Activated T-cell treated with anti-CD3 and anti-CD28 coated beads, Interleukin-2, amount 50 U/mL, for 72 hours (primary cell): ENCODE data around the gene HTR6. TPM values are rescaled to one million over a fixed set of nuclear protein-coding genes. Genes with fewer than 3 reads are reported as not detected.

Experiments
- ATAC-seq, 2 donors: fragments of 150-1000 bp; cut with Tn5 transposase; replicated peaks in 1 of 2; 2 replicates each; pipeline ENCODE4 v1.10.0; 2021; ENCODE audit warnings: moderate library complexity in 2 of 2, mild to moderate bottlenecking in 1 of 2
- DNase-seq, 2 donors: peaks; one replicate each; pipeline ENCODE4 v3.0.0; 2021 to 2022; ENCODE audit warnings: mixed read lengths in 1 of 2
- H3K27ac Mint-ChIP-seq: one replicate; pipeline ENCODE4 v1.8.0; 2022; ENCODE audit warnings: mild to moderate bottlenecking, moderate library complexity, mixed read lengths
- H3K27me3 Mint-ChIP-seq: one replicate; pipeline ENCODE4 v1.8.0; 2022; ENCODE audit warnings: low read depth, mixed read lengths
- H3K36me3 Mint-ChIP-seq, 2 donors: one replicate each; pipeline ENCODE4 v1.8.0; 2022; ENCODE audit warnings: mixed read lengths in 2 of 2, mild to moderate bottlenecking in 1 of 2; ENCODE audit not compliant: insufficient read depth in 2 of 2
- H3K4me1 Mint-ChIP-seq: one replicate; pipeline ENCODE4 v1.8.0; 2022; ENCODE audit warnings: low read depth, mixed read lengths
- H3K4me3 Mint-ChIP-seq, 2 donors: one replicate each; pipeline ENCODE4 v1.8.0; 2022; ENCODE audit warnings: mild to moderate bottlenecking in 2 of 2, mixed read lengths in 2 of 2, moderate library complexity in 2 of 2
- H3K9me3 Mint-ChIP-seq, 2 donors: one replicate each; pipeline ENCODE4 v1.8.0; 2022; ENCODE audit warnings: mixed read lengths in 2 of 2
- total RNA-seq, 2 donors: library from RNA; stranded (reverse); gene quantifications; one replicate each; pipeline ENCODE4 v1.2.3, GENCODE V29; 2022

HTR6 gene
- total RNA-seq, 2 donors from 2014 or later, result 0.32 to 0.55 TPM

DNA sequence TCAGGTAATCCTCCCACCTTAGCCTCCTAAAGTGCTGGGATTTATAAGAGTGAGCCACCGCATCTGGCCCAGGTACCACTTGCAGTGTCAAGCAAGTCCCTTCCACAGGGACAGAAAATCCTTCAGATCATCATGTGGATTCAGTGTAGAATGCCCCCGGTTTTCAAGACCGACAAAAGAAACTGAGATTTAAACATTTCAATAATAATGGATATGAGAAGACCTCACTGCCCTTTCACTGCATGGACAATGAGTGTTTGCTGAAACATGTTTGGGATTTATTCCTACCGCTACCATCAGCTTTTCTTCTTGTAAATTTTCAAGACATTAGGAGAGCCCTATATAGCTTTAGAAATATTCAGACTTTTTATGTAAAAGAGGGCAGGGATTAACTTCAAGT lies 41.5 kb downstream of the HTR6 start:
- Mint-ChIP-seq H3K27ac (no peak overlapping the region), H3K4me3 (no peak overlapping the region), H3K27me3 (no peaks in the 10 kb centered on the region), H3K4me1 (peaks cover 29% of the 10 kb centered on the region), H3K36me3 (peaks cover 4 to 6% of the 10 kb centered on the region in 2 donors), H3K9me3 (no peaks in the 10 kb centered on the region)
- no peak for DNase-seq
- ATAC-seq, result no peak

DNA sequence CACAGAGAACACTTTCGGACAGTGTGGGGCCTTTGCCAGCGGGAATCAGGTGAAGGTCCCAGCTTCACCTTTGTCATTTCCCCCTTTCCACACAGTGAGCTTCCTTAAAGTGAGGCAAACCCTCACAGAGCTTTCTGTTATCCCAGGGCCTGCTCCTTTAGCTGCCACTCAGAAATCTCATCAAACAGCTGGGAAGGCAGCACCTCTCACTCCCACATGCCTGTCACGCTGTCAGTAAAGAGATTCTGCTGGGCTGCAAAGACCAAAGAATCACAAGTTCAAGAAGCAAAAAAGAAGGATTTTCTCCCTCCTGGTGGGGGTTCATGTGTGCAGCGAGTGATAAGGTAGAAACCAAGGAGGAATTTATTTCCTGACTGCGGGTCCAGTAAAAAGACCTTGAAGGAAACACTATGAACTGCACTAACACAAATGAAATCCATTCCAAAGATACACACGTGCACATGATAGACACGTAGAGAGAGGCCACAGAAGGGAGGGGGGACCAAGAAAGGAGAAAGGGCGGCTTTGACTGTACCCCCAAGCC lies 44.0 kb downstream of the HTR6 start:
- H3K27me3 Mint-ChIP-seq, result no peaks in the 10 kb centered on the region
- H3K4me1 Mint-ChIP-seq, result peaks cover 53% of the 10 kb centered on the region
- H3K9me3 Mint-ChIP-seq, result no peaks in the 10 kb centered on the region
- H3K27ac Mint-ChIP-seq, result no peak overlapping the region
- H3K36me3 Mint-ChIP-seq, result peaks cover 4 to 7% of the 10 kb centered on the region in 2 donors
- DNase-seq, result no peak
- H3K4me3 Mint-ChIP-seq, result no peak overlapping the region
- no peak for ATAC-seq

DNA sequence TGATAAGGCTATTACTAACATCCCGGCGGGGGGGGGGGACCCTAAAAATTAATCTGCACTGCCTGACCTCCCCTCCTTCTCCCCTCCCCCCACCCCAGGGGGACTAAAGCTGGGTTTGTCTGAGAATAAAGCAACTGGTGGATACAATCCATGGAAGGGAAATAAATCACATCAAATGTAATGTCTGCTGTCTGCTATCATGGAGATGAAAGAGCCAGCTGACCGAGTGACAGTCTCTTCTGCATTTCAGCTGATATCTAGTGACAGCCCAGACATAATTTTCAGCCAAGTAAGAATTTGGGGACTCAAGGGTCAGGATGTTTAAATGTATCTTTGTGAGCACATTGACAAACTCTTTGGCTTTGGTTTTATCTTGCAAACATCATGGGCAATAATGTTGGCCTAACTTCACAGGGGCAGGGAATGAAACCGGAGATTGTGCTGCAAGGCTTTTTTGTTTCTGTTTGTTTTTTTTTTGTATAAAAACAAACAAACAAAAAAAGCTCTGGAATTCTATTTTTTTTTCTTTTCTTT lies 44.7 kb downstream of the HTR6 start:
- DNase-seq, result no peak
- no peak overlapping the region for H3K27ac Mint-ChIP-seq
- no peak overlapping the region for H3K4me3 Mint-ChIP-seq
- no peaks in the 10 kb centered on the region for H3K27me3 Mint-ChIP-seq
- H3K9me3 Mint-ChIP-seq, result no peaks in the 10 kb centered on the region
- peaks cover 4 to 7% of the 10 kb centered on the region in 2 donors for H3K36me3 Mint-ChIP-seq
- no peak for ATAC-seq
- peaks cover 46% of the 10 kb centered on the region for H3K4me1 Mint-ChIP-seq

DNA sequence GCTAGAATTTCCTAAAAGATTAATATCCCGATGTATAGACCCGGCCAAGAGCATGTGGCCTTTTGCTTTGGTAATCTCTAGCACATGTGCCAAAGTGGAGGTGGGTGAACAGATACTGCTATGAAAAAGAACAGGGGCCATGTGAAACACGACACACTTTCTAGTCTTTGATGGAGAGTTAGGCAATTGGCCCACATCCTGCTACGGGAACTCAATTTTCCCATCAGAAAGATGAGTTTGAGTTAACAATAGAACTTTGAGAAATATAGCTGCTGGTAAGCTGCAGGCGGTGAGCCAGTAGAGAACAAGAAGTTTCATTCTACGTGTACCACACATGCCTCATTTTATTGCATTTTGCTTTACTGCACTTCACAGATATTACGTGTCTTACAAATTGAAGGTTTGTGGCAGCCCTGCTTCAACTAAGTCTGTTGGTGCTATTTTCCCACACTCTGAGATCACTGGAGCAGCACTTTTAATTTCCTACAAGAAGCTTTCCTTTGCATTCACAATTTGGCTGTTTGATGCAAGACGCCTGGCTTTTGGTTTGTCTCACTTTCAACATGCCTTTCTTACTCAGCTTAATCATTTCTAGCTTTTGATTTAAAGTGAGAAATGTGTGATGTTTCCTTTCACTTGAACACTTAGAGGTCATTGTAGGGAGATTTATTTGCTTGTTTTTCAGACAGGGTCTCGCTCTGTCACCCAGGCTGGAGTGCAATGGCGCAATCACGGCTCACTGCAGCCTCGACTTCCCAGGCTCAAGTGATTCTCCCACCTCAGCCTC lies 46.3 kb downstream of the HTR6 start:
- ATAC-seq, result peak; percentile 85
- peaks cover 4 to 7% of the 10 kb centered on the region in 2 donors for H3K36me3 Mint-ChIP-seq
- H3K27ac Mint-ChIP-seq, result peak overlapping the region; percentile 93

DNA sequence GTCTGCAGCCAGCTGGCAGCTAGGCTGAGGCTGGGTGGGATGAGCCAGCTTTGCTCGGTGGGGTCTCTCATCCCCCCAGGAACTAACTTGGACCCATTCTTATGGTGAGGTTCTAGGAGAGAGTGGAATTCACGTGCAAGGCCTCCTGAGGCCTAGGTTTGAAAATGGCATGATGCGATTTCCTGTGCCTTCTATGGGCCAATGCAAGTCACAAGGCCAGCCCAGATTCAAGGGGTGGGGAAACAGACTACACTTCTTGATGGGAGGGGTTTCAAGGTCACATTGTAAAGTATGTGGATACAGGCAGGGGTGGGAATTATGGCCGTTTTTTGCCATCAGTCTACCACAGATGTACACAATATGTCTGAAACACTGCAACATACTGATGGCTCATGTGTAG lies 48.3 kb downstream of the HTR6 start:
- DNase-seq, result peak in 1 of 2 donors; percentile 9
- no peaks in the 10 kb centered on the region for H3K9me3 Mint-ChIP-seq
- H3K4me3 Mint-ChIP-seq, result no peak overlapping the region
- H3K4me1 Mint-ChIP-seq, result peaks cover 52% of the 10 kb centered on the region
- peaks cover 4 to 7% of the 10 kb centered on the region in 2 donors for H3K36me3 Mint-ChIP-seq
- ATAC-seq, result no peak
- H3K27ac Mint-ChIP-seq, result no peak overlapping the region
- no peaks in the 10 kb centered on the region for H3K27me3 Mint-ChIP-seq

More for the DNA sequence above, 46.3 kb downstream of the HTR6 start:
- Mint-ChIP-seq H3K4me3 (peak overlapping the region; percentile 64 to 67), H3K4me1 (peaks cover 52% of the 10 kb centered on the region), H3K9me3 (no peaks in the 10 kb centered on the region), H3K27me3 (no peaks in the 10 kb centered on the region)
- peak; percentile 59 to 60 for DNase-seq

DNA sequence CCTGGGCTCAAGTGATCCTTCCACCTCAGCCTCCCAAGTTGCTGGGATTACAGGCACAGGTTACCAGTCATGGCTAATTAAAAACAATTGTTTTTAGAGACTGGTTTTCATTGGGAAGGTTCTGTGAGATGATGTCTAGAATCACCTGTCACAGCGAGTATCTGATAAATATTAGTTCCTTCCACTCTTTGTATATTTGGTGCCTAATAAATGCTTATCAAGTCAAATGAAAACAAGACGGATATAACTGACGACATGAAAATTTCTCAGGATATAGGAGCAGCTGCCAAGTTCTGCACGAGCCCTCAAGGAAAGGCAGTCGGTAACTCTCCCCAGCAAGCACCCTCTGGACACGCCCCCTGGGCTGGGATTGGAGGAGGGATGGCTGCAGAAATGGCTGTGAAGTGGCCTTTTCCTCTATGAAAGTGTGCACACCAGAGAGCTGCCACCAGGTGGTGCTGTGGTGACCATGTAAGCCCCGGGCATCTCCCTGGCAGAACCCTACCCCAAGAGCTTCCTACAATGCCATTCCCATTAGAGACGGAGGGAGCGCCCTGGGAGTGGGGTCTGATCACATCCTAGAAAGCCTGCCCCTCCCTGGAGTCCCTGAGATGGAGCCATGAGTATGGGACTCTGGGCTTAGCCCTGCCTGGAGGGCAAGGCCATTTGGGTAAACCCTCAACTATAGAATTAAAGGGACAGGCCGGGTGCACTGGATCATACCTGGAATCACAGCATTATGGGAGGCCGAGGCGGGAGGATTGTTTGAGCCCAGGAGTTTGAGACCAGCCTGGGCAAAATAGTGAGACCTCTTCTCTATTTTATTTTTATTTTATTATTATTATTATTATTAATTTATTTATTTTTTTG lies 50.9 kb downstream of the HTR6 start:
- Mint-ChIP-seq H3K27me3 (no peaks in the 10 kb centered on the region), H3K27ac (no peak overlapping the region), H3K4me1 (peaks cover 36% of the 10 kb centered on the region), H3K4me3 (no peak overlapping the region), H3K36me3 (peaks cover under 1 to 4% of the 10 kb centered on the region in 2 donors), H3K9me3 (no peaks in the 10 kb centered on the region)
- ATAC-seq, result peak; percentile 46 to 61
- peak; percentile 88 to 90 for DNase-seq

DNA sequence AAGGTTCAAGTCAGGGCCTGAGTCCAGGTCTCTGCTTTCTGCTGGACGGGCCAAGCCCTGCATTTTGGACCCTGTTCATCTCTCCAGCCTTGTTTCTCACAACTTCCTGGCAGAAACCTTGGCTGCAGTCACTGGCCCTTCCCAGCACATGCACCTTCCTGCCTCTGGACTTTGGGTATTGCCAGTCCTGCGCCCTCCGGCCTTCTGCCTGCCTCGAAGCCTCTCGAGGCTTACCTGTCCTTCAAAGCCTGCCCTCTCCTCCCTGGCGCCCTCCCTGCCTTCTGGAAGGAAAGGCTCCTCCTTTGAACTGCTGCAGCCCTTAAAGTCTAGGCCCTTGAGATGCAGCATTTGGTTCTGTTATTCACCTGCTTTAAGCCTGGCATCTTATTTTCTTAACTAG lies 52.8 kb downstream of the HTR6 start:
- Mint-ChIP-seq H3K27me3 (no peaks in the 10 kb centered on the region), H3K4me3 (no peak overlapping the region), H3K9me3 (no peaks in the 10 kb centered on the region), H3K36me3 (peaks cover 0 to 1% of the 10 kb centered on the region in 2 donors), H3K4me1 (peaks cover 23% of the 10 kb centered on the region), H3K27ac (no peak overlapping the region)
- ATAC-seq (no peak), DNase-seq (no peak)

DNA sequence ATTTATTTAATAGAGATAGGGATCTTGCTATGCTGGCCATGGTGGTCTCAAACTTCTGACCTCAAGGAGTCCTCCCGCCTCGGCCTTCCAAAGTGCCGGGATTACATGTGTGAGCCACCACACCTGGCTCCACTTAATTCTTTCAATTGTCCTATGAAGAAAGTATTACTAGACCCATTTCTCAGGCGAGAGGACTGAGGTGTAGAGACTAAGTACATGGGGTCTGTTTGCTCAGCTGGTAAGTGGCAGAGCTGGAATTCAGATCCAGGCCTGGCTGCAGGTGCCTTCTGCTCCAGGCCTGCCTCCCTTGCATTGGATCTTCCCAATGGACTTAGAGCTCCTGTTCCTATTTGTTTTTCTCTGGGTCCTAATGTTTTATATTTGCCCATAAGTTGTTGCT lies 55.5 kb downstream of the HTR6 start:
- Mint-ChIP-seq H3K4me1 (peaks cover 13% of the 10 kb centered on the region), H3K36me3 (no peaks in the 10 kb centered on the region), H3K27ac (no peak overlapping the region), H3K9me3 (no peaks in the 10 kb centered on the region), H3K27me3 (no peaks in the 10 kb centered on the region), H3K4me3 (no peak overlapping the region)
- ATAC-seq (no peak), DNase-seq (no peak)

DNA sequence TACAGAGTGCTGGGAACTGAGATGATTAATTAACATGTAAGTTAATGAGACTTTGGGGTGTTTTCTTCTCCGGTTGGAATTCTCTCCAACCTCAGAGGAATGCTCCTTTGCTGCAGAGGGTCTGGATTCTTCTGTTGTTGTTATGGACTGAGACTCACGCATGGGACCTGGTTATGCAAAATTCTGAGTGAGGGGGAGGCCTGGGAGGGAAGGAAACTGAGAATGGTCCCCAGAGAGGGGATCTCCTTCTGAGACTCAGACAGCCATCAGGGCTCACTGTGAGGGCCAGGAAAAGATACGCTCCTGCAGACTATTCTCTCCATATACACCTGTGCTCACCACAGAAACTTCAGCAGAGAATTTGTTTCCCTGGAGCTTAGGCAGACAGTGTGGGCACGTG lies 56.3 kb downstream of the HTR6 start:
- H3K9me3 Mint-ChIP-seq, result no peaks in the 10 kb centered on the region
- no peak overlapping the region for H3K27ac Mint-ChIP-seq
- H3K27me3 Mint-ChIP-seq, result no peaks in the 10 kb centered on the region
- no peak for ATAC-seq
- no peak overlapping the region for H3K4me3 Mint-ChIP-seq
- H3K4me1 Mint-ChIP-seq, result peaks cover 7% of the 10 kb centered on the region
- H3K36me3 Mint-ChIP-seq, result no peaks in the 10 kb centered on the region
- no peak for DNase-seq

DNA sequence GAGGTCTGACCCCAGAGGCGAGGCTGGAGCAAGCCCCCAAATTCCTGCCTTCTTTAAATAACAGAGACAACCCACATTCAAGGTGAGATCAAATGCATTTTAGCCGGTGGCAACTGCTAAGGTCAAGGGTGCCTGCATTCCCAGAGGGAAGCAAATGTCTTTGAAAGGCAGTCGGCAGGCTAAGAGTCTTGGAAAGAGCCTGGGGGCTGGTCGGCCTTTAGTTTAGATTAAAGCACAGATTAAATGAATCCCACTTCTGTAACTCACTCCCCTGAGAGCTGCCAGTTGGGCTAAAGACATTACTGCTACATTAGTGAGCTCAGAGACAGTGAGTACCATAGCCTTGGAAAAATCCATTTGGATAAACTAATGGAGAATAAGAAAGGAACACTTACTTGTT lies 59.2 kb downstream of the HTR6 start:
- ATAC-seq (no peak), DNase-seq (no peak)
- Mint-ChIP-seq H3K4me3 (no peak overlapping the region), H3K36me3 (peaks cover 0 to 3% of the 10 kb centered on the region in 2 donors), H3K27me3 (no peaks in the 10 kb centered on the region), H3K9me3 (no peaks in the 10 kb centered on the region), H3K4me1 (peaks cover 7% of the 10 kb centered on the region), H3K27ac (no peak overlapping the region)

DNA sequence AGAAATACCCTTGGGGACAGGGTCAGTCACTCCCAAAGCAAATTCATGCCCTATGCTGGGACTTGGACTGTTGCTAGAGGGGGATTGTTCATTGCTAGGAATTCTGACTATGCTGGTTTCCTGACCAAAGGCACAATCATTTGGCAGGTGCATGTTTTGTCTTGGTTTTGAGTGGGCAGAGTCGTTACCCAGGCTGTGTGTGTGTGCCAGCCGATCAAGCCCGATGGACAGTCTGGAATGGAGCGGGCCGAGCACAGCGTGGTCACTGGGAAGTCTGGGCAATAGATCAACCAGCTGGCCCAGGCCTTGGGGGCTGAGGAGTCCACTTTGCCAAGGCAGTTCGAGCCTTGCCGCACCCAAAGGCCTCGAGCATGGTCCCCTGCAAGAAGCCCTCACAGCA lies 60.9 kb downstream of the HTR6 start:
- H3K4me3 Mint-ChIP-seq, result no peak overlapping the region
- H3K27me3 Mint-ChIP-seq, result no peaks in the 10 kb centered on the region
- H3K4me1 Mint-ChIP-seq, result peaks cover 5% of the 10 kb centered on the region

DNA sequence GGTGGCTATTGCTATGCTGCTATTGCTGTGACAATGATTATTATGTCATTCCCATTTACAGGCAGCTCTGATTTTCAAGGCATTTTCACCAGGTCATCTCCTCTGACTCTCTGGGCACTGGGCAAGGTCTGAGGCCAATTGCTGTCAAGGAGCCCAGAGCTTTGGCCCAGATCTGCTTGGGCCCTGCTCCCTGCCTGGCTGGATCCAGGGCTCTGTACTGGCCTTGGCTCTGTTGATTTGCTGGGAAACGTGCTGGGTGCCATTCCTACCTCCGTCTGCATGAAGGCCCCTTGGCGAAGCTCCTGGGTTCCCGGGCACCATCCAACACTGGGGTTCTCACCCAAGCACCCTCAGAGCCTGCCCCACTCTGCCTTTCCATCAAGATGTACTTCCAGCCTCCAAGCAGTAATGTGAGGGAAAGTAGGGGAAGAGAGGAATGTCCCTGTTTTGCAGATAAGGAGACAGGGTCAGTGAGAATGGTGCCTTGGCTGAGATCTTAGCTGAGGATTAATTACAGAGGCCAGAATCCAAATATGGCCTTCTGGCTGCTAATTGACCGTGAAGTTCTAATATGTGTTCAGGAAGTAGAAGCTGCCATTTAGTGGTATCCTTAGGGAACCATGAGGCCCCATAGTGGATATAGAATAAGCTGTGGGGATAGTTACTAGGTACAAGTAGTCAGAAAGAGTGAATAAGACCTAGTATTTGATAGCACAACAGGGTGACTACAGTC lies 63.9 kb downstream of the HTR6 start:
- ATAC-seq (no peak), DNase-seq (no peak)
- no peak overlapping the region for H3K4me3 Mint-ChIP-seq
- no peaks in the 10 kb centered on the region for H3K27me3 Mint-ChIP-seq
- peaks cover 3 to 5% of the 10 kb centered on the region in 2 donors for H3K9me3 Mint-ChIP-seq
- H3K27ac Mint-ChIP-seq, result no peak overlapping the region
- H3K36me3 Mint-ChIP-seq, result peaks cover 6 to 7% of the 10 kb centered on the region in 2 donors
- no peaks in the 10 kb centered on the region for H3K4me1 Mint-ChIP-seq

More for the DNA sequence above, 60.9 kb downstream of the HTR6 start:
- H3K27ac Mint-ChIP-seq, result no peak overlapping the region
- H3K36me3 Mint-ChIP-seq, result peaks cover 2 to 5% of the 10 kb centered on the region in 2 donors
- no peak for DNase-seq
- no peak for ATAC-seq
- peaks cover 2% of the 10 kb centered on the region in 2 donors for H3K9me3 Mint-ChIP-seq
